NCI-H1105 (cell line): ENCODE data around the gene PEMT.

Source experiments
- DNase-seq: peaks from one replicate; lab custom pipeline; 2025; lab: John Stamatoyannopoulos, UW

PEMT gene

DNA sequence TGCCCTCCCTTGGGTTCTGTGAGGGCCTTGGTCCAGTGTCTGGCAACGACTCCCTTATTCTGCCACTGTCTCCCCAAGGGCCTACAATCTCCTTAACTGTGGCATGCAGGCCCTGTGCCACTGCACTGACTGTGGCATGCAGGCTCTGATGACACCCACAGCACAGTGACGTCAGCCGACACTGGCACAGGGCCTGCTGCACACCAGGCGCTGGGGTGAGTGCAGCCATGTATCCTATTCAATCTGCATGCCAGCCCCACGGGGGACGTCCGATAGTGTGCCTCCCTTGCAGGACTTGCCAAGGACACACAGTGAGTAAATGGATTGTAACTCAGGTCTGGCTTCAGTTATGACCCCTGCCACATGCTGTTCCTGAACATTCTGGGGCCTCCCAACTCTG lies 55.6 kb downstream of the PEMT start:
- no peak for DNase-seq

DNA sequence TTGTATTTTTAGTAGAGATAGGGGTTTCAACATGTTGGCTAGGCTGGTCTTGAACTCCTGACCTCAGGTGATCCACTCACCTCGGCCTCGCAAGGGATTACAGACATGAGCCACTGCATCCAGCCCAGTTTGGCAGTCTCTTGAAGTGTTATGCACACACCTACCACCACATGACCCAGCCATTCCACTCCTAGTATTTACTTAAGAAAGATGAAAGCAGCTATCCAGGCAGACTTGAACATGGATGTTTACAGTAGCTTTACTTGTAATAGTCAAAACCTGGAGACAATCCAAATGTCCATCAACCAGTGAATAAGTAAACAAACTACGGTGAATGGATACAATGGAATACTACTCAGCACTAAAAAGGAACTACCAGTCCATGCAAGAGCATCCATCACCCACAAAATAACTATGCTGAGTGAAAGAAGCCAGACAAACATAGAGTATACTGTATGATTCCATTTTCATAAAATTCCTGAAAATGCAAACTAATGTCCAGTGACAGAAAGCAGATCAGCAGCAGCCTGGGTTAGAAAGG lies 57.5 kb downstream of the PEMT start:
- DNase-seq, result no peak

- no peak for DNase-seq
Observed at GRCh38 chr17:17532991-17533390, 58.5 kb downstream of the PEMT start.

DNA sequence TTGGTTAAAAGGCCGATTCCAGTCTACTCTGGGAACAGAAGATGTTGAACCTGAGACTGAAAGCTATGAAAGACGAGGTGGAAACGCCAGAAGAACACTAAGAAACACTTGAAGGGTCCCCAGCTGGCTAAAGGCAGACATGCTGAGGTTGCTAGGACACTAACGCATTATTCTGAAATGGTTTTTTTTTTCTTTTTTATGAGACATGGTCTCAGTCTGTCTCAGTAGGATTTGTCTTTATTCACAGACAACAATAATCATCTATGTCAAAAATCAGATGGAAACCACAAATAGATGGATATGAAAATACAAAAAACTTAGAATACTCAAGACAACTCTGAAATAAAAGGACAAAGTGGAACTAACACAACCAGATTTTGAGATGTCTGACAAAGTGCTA lies 60.4 kb downstream of the PEMT start:
- DNase-seq, result no peak

DNA sequence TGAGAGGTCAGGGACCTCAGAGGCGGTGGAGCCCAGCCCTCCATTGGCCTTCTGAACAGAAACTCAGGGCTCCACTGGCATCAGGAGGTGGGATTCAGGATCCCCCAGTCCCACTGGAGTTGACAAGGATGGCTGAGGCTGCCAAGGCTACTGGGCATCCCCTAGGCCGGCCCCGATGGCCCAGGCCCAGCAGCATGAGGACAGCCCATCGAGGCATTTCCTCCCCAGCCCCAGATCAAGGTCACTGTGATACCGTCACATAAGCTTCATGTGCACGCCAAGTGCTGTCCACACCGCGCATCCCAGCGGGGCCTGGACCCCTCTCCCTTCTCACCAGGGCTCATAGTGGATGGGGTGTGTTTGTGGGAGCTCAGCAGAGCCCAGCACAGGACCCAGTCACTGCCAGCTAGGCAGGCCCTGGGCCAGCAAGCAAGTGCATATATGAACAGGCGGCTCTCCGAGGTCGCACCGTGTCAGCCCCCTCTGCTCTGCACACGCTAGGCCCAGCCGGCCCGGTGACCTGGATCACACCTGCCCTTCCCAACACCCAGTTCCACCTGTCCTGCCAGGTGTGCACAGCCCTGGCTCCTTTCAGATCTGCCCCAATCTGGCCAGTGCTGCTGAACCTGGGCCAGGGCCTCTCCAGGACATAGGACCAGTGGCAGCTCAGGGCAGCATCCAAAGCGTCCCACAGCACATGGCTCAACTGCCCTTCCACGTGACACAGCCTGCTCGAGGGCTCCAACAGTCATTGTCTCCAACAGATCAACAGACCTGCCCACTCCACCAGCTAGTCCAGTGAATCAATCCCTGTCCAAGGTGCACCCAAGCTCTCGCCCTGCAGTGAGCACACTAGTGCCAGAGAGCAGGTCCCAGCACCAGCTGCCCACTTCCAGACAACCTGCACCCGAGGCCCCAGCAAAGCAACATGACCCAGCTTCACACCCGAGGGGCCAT lies 62.5 kb downstream of the PEMT start:
- no peak for DNase-seq

GRCh38 chr17:17527956-17528500 lies 63.5 kb downstream of the PEMT start:
- DNase-seq, result no peak

DNA sequence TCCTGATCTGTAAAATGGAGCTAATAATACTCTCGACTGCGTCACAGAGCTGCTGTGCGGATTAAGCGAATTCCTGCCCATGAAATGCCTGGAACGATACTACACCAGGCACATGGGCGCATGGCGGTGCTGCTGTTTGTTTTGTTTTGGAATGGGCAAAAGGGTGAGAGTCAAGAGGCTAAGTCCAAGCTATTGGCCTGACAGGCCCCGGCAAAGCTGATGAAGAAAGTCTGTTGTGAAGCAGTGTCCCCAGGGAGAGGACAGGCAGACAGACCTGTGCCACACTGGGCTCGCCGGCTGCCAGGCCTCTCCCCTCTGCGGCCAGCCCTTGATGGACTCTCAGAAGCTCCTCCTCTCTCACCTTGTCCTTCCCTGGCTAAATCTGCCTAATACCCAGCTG lies 64.0 kb downstream of the PEMT start:
- no peak for DNase-seq

GRCh38 chr17:17526369-17526768 lies 65.1 kb downstream of the PEMT start:
- DNase-seq, result peak; percentile 65

DNA sequence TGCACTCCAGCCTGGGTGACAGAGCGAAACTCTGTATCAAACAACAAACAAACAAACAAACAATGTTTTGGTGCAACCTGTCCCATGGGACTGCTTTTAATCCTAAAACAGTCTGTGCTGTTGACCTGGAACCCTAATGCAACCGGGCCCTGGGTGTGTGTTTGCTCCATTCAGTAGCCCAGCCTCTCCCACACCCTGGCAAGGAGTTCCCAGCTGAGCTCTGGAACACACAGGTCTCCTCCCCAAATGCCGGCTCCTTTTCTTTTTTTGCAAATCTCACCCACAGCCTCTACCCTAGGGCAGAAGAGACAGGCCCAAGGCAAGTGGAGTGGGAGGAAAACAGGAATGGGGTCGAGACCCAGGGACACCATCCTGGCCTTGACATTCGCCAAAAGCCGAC lies 65.6 kb downstream of the PEMT start:
- no peak for DNase-seq

- no peak for DNase-seq
Observed at GRCh38 chr17:17525311-17525710, 66.2 kb downstream of the PEMT start.

DNA sequence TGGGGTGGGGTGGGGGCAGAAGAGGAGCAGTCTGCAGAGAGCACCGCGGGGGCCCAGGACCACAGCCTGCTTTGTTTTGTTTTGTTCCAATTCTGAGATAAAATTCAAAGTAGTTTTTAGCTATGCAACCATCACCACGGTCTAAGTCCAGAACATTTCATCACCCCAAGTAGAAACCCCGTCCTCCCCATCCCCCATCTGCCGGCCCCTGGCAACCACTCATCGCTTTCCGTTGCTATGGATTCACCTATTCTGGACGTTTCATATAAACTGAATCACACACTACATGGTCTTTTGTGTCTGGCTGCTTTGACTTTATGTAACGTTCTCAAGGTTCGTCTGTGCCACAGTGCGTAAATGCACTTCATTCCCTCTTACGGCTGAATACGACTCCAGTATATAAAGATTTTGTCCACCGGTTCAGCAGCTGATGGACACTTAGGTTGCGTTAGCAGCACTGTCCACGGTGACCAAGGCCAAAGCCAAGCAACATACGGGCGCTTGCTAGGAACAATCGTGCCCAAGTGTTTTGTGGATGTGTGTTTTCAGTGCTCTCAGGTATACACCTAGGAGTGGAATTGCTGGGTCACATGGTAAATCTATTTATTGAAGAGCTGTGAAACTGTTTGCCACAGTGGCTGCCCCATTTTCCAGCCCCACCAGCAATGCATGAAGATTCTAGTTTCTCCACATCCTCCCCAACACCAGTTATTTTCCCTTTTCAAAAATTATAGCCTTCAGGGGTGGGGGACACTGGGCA lies 67.6 kb downstream of the PEMT start:
- no peak for DNase-seq

GRCh38 chr17:17523001-17523730 lies 68.3 kb downstream of the PEMT start:
- peak; percentile 74 for DNase-seq

GRCh38 chr17:17520599-17521232 lies 70.8 kb downstream of the PEMT start:
- no peak for DNase-seq

DNA sequence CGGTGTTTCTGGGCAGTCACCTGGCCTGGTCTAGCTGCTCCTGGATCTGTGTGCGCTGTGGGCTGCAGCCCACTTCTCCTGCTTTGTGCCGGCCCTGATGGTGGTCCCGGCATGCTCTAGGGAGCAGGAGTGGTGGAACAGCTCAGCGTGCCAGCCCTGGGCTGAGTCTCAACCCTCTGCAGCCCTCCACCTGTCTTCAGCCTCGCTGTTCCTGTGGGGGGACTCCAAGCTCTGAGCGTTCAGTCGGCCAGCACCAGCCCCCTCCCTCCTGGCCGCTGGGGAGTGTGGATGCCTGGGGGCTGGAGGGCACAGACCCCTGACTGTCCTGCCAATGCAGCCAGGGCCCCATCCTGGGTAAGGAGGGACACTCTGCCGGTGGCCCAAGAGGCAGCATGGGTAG lies 71.6 kb downstream of the PEMT start:
- DNase-seq, result no peak

- no peak for DNase-seq
Observed at GRCh38 chr17:17518951-17519350, 72.6 kb downstream of the PEMT start.

DNA sequence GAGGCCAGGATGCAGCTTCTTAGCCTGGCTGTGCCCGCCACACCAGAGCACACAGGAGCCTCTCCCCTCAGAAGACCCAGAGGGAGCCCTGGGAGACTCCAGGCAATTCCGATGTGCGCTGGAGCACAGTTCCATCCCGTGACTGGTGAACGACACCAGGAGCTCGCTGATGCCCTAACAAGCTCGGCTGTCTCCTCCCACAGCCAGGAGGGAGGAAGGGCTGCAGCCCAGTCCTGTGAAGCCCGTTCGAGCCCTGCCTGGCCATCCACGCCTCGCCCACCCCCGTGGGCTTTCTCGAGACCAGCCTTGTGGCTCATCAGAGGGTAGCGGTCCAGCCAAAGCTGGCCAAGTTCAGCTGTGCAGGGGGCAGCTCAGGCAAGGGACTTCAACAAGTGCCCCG lies 73.5 kb downstream of the PEMT start:
- DNase-seq, result no peak

GRCh38 chr17:17516941-17517720 lies 74.4 kb downstream of the PEMT start:
- DNase-seq, result no peak

GRCh38 chr17:17515934-17516930 lies 75.3 kb downstream of the PEMT start:
- DNase-seq, result no peak
